ENCODE results near the gene DMBX1. TPM values are rescaled to one million over a fixed set of nuclear protein-coding genes. Genes with fewer than 3 reads are reported as not detected.

DMBX1 gene
- total RNA-seq, 4 donors from 2014 or later = 0.12 to 0.51 (median 0.42) TPM; not detected in 1

DNA sequence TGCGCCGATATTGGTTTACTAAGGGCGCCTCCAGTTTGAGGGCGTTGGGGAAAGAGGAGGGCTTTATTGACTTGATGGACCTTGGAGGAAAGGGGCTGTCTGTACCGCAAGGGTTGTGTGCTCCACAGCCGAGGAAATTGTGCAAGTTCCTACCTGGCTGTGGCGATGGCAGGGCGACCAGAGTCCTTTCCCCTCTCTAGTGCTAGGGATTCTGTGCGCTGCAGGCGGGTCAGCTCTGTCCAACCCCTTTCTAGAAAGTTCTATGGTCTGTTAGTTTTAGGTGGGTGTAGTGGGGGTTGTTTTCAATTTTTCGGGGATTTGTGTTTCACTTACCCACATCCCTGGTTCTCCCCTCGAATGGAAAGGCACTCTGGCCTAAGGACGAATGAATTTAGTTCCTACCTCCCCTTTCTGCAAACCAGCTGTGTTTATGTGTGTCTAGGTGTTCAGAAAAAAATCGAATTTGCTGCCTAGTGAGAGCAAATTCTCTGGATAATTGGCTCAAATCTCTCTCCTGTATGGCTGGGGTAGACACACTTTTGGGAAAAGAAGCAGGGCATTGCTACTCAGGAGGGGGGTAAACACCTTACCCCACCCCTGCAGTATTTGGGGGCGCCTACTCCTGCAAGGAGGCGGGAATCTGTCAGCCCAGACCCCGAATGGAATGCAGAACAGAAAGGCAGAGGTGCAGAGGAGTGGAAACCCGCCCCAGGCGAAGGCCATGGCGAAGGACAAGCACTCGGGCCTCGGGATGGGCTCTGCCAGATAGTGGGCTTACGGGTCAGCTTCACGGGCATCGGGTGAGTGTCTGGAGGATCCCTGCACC, 2.0 kb downstream of the DMBX1 start:
- intact Hi-C loops (cut with DNase I; ENCODE audit: low total_unique reads) = no loop called here
- TF ChIP-seq, protein P1, sequence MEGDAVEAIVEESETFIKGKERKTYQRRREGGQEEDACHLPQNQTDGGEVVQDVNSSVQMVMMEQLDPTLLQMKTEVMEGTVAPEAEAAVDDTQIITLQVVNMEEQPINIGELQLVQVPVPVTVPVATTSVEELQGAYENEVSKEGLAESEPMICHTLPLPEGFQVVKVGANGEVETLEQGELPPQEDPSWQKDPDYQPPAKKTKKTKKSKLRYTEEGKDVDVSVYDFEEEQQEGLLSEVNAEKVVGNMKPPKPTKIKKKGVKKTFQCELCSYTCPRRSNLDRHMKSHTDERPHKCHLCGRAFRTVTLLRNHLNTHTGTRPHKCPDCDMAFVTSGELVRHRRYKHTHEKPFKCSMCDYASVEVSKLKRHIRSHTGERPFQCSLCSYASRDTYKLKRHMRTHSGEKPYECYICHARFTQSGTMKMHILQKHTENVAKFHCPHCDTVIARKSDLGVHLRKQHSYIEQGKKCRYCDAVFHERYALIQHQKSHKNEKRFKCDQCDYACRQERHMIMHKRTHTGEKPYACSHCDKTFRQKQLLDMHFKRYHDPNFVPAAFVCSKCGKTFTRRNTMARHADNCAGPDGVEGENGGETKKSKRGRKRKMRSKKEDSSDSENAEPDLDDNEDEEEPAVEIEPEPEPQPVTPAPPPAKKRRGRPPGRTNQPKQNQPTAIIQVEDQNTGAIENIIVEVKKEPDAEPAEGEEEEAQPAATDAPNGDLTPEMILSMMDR (IDR thresholded peaks at IDR 0.05) = no peak
- no peak for TF ChIP-seq POLR2A (IDR thresholded peaks at IDR 0.05)

DNA sequence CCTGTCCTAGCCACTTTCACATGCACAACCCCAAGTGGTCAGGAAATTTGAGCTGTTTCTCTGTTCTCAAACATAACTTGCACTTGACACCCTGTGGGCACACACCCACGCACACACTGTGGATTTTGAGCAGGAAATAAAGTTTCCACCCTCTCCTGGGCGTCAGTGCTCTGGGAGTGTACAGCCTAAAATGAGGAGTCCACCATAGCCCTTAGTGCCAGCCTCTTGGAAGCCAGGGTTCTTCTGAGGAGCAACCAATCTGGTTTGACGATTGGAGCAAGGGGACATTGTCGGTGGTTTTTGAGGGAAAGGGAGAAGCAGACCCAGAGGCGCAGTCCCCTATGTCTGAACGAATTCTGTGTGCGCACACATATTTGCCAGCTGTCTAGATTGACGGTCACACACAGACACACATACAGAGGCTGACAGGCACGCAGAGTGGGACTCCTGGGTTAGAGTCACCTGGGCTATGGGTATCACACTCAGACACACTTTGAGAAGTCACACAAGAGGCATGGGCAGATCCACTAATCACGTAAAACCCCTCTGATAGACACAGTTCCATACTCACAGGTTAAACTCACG, 2.7 kb downstream of the DMBX1 start:
- TF ChIP-seq, protein P1 (IDR thresholded peaks at IDR 0.05) = no peak
- TF ChIP-seq POLR2A (IDR thresholded peaks at IDR 0.05) = no peak
- 22 to 32% methylated on average over 11 of the region's 11 CpGs for WGBS, 2 donors
- DNase-seq (ENCODE audit: low spot score in 2 of 2) = no peak
- no peak overlapping the region for H3K4me3 ChIP-seq (ENCODE audit: low read depth, poor library complexity, severe bottlenecking)
- intact Hi-C loops (cut with DNase I; ENCODE audit: low total_unique reads) = no loop called here

More for the DNA sequence above, 2.0 kb downstream of the DMBX1 start:
- no peak overlapping the region for H3K4me3 ChIP-seq (ENCODE audit: low read depth, poor library complexity, severe bottlenecking)
- WGBS, 2 donors = 27% methylated on average over 25 of the region's 25 CpGs
- no peak for DNase-seq (ENCODE audit: low spot score in 2 of 2)

DNA sequence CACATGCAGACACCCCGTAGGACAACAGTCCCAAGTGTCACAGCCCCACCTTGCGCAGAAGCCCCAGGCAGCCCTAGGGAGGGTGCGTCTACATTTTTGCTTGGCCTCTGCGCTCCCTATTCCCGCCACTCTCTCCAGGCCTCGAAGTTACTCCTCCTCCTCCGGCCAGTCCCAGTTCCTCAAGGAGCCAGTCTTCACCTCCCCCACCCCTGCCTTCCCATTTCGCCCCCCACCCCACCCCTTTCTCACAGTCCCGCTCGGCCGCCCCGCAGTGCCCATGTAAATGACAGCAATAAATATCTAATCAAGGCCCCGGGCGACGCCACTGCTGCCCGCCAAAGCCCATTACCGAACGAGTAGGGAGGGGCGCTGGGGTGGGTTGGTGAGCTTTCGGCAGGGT, 3.2 kb downstream of the DMBX1 start:
- 15 to 16% methylated on average over 20 of the region's 20 CpGs for WGBS, 2 donors
- intact Hi-C loops (cut with DNase I; ENCODE audit: low total_unique reads) = no loop called here
- TF ChIP-seq, protein P1 (IDR thresholded peaks at IDR 0.05) = no peak
- TF ChIP-seq POLR2A (IDR thresholded peaks at IDR 0.05) = no peak

DNA sequence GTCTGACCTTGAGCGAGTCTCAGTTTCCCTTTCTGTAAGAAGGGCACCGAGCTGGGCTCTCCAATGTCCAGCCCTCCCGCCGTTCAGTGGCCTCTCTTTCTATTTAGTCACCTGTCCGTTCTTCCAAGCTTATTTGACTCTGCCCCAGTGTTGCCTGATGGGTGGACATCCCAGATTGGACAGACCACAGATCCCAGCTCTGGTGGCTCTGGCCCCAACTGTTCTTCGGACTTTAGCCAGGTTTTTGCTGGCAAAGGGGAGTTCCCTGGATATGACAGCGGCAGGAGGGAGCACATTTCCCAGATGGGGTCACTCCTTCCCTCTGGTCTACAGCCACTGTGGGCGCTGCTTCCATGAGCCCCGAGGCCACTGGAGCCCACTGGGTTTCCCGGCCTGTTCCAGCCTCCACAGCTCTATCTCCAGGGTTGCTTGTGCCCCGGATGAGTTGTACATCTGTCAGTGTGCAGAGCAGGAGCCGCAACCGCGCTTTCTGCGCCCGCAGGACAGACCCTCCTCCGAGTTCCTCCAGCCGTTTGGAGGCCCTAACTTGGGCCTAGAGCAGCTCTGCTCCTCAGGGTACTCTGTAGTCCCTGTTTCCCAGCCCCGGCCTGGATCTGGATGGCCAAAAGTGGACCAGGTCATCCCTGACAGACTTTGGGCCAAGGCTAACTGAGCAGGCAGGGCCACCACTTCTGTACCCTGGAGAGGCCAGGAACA, 3.8 kb downstream of the DMBX1 start:
- no peak for DNase-seq (ENCODE audit: low spot score in 2 of 2)
- intact Hi-C loops (cut with DNase I; ENCODE audit: low total_unique reads) = no loop called here
- no peak for TF ChIP-seq POLR2A (IDR thresholded peaks at IDR 0.05)
- TF ChIP-seq, protein P1 (IDR thresholded peaks at IDR 0.05) = no peak
- no peak overlapping the region for H3K4me3 ChIP-seq (ENCODE audit: low read depth, poor library complexity, severe bottlenecking)
- 48 to 58% methylated on average over 19 of the region's 19 CpGs for WGBS, 2 donors

More for the DNA sequence above, 3.2 kb downstream of the DMBX1 start:
- no peak overlapping the region for H3K4me3 ChIP-seq (ENCODE audit: low read depth, poor library complexity, severe bottlenecking)
- DNase-seq (ENCODE audit: low spot score in 2 of 2) = no peak

DNA sequence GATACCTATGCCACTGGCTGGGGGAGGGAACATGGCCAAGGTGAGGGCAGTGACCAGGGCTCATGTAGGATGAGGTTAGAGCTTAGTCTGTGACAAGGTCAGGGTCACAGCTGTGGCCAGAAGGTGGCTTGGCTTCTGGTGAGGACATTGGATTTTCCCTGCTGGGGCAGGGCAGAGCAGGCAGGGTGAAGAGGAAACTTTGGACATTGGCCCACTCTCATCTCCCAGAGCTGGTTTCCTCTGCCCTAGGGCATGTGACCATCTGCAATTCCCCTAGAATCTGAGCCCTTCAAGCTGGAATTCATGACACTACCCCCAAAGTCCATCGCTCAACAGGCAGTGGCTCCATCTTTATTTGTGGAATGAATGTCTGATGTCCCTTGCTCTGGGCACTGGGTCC, 5.3 kb downstream of the DMBX1 start:
- TF ChIP-seq, protein P1 (IDR thresholded peaks at IDR 0.05) = no peak
- TF ChIP-seq POLR2A (IDR thresholded peaks at IDR 0.05) = no peak
- H3K4me3 ChIP-seq (ENCODE audit: low read depth, poor library complexity, severe bottlenecking) = no peak overlapping the region
- DNase-seq (ENCODE audit: low spot score in 2 of 2) = no peak
- 75 to 92% methylated on average over 1 of the region's 1 CpG for WGBS, 2 donors
- intact Hi-C loops (cut with DNase I; ENCODE audit: low total_unique reads) = no loop called here

Measured in lower leg skin (tissue), 4 donors.